H1 (cell line): ENCODE measurements around the gene BRD2. TPM values are rescaled to one million over a fixed set of nuclear protein-coding genes. Genes with fewer than 3 reads are reported as not detected.

Experiments
- CBX8 ChIP-seq: fragments of 300-800, 300-1000 bp; sonication (generic); IDR thresholded peaks from 2 replicates; pipeline ENCODE4 v1.7.1; 2016; ENCODE audit warnings: low read depth, low read length, borderline replicate concordance
- CEBPB ChIP-seq: IDR thresholded peaks from 2 replicates; pipeline ENCODE4 v1.6.1; 2012; ENCODE audit warnings: low read depth, low read length
- TAF1 ChIP-seq: IDR thresholded peaks from 2 replicates; pipeline ENCODE4 v1.6.1; 2011; ENCODE audit warnings: mild to moderate bottlenecking, low read depth, low read length
- polyA plus RNA-seq, 7 experiments: library from polyadenylated mRNA; depleted of rRNA in 3 of 7; stranded (reverse) in 5 of 7; unstranded in 2 of 7; fragments of >200 nt in 5 of 7; fragments of 200-250 nt in 2 of 7; gene quantifications; 1 replicate in 5 of 7; 2 replicates in 1 of 7; 4 replicates in 1 of 7; pipeline versions ENCODE4 v1.2.1 to v1.2.3, GENCODE V29; 2011 to 2013; ENCODE audit warnings: missing spikeins in 2 of 7, mixed read lengths in 2 of 7
- total RNA-seq: library from RNA; stranded (reverse); fragmentation: NEBNext Ultra II Directional; extraction: Animal tissue kit (Norgen Biotek cat#: 25700); gene quantifications from 2 replicates; pipeline ENCODE4 v1.2.1, GENCODE V29; 2021

Gene BRD2
- total and polyA plus RNA-seq, 2 of the 8 experiments (the other 6 are each of a cell fraction or from before 2014, with no cell fraction given): 132 to 185 TPM

DNA sequence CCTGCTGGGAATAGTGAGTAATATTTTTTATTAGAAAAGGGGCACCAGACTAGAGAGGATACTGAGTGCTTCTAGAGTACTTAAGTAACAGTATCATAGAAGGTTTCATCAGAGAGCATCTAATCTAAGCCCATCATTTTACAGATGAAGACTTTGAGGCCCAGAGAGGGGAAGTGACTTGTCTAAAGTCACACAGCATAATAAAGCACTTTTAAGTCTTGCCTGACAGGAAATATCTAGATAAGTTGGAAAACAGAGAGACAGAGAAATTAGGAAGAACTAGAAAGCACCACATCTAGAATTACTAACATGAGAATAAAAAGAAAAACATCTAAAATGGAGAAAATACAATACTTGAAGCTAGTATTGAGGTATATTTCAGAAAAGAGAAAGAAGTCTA is 21.5 kb upstream of the BRD2 start (continued):
- no peak for TF ChIP-seq TAF1
- no peak for TF ChIP-seq CBX8
- no peak for TF ChIP-seq CEBPB
